Measurements from ENCODE around the gene ZSCAN5B.
"Not testable (repeated sequence)": the region's sequence is repeated elsewhere in the genome, so short reads cannot be mapped to it uniquely, and the experiment has no call there.

DNA sequence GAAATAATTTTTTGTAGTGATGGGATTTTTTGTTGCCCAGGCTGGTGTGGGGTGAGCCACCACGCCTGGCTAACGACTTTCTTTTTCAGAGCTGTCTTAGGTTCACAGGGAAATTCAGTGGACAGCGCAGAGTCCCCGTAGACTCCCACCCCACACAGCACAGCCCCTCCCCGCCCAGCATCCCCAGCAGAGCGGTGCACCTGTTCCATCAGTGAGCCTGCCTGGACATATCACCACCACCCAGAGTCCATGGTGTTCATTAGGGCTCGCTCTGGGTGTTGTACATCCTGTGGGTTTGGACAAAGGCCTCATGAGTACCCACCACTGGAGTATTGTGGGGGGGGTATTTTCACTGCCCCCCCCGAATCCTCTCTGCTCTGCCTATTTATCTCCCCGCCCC, 12.5 kb upstream of the ZSCAN5B start:
- TF ChIP-seq, protein P1, sequence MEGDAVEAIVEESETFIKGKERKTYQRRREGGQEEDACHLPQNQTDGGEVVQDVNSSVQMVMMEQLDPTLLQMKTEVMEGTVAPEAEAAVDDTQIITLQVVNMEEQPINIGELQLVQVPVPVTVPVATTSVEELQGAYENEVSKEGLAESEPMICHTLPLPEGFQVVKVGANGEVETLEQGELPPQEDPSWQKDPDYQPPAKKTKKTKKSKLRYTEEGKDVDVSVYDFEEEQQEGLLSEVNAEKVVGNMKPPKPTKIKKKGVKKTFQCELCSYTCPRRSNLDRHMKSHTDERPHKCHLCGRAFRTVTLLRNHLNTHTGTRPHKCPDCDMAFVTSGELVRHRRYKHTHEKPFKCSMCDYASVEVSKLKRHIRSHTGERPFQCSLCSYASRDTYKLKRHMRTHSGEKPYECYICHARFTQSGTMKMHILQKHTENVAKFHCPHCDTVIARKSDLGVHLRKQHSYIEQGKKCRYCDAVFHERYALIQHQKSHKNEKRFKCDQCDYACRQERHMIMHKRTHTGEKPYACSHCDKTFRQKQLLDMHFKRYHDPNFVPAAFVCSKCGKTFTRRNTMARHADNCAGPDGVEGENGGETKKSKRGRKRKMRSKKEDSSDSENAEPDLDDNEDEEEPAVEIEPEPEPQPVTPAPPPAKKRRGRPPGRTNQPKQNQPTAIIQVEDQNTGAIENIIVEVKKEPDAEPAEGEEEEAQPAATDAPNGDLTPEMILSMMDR (conservative IDR thresholded peaks at IDR 0.05; ENCODE audit: low read depth, low read length), result not testable (repeated sequence)
- TF ChIP-seq EZH2 (IDR thresholded peaks at IDR 0.05; ENCODE audit: borderline replicate concordance, low read depth, low read length, poor library complexity, severe bottlenecking), result not testable (repeated sequence)
